HepG2 (cell line): Measurements from ENCODE around the gene RBBP8NL. TPM values are rescaled to one million over a fixed set of nuclear protein-coding genes. Genes with fewer than 3 reads are reported as not detected.
A peak's percentile ranks its signal among the peaks of the same experiment; 100 is the strongest.

Experiments
- ATAC-seq: fragments of 200-7000 bp; cut with Tn5 transposase; 3 replicates; pipeline ENCODE4 v1.9.1; 2020; ENCODE audit warnings: mild to moderate bottlenecking, moderate library complexity
- BruUV-seq: library from RNA; stranded (reverse); fragments of 400-500 nt; replicated peaks from 2 replicates; lab custom pipeline; 2021; lab: Mats Ljungman, UMichigan
- CTCF ChIA-PET: fragments of 300-600 bp; formaldehyde crosslinking; extraction: SDS; loops from one replicate; lab custom pipeline; 2021; ENCODE audit warnings: low total read pairs, inconsistent platforms, low intra/inter-chr PET ratio; lab: Yijun Ruan, JAX
- POLR2A ChIA-PET: fragments of 350-600 bp; sonication (Branson Sonifier 250); formaldehyde crosslinking; loops from one replicate; lab custom pipeline; 2020; ENCODE audit warnings: antibody characterized with exemption, inconsistent platforms; lab: Yijun Ruan, JAX
- DNase-seq: peaks from one replicate; pipeline ENCODE4 v3.0.0-alpha.2; 2015; ENCODE audit warnings: low spot score
- FAIRE-seq: peaks from 3 replicates; lab custom pipeline; 2011; peaks lifted over from hg19 to GRCh38; lab: Jason Lieb, UNC
- H2AFZ ChIP-seq: one replicate; pipeline ENCODE4 v1.6.1; 2011; ENCODE audit warnings: low read length, inconsistent platforms
- H3K27ac ChIP-seq: fragments of 300-600 bp; 3 replicates; pipeline ENCODE4 v1.8.0; 2011; ENCODE audit warnings: mixed run types, mild to moderate bottlenecking, mixed read lengths, low read length, inconsistent platforms; ENCODE audit not compliant: insufficient read depth; ENCODE audit errors: extremely low read length
- H3K27me3 ChIP-seq, 2 experiments: fragments of 200-600 bp in 1 of 2; 2 replicates in 1 of 2; 3 replicates in 1 of 2; pipeline versions ENCODE4 v1.6.0 to v1.8.0; 2011; ENCODE audit warnings: low read length in 2 of 2, mild to moderate bottlenecking in 2 of 2, moderate library complexity in 2 of 2, inconsistent platforms in 1 of 2; ENCODE audit not compliant: insufficient read depth in 2 of 2, control insufficient read depth in 1 of 2
- H3K36me3 ChIP-seq, 2 experiments: fragments of 200-600 bp in 1 of 2; replicated peaks in 1 of 2; 2 replicates in 1 of 2; 3 replicates in 1 of 2; pipeline versions ENCODE4 v1.5.1 to v1.8.0; 2011; ENCODE audit warnings: low read length in 2 of 2, inconsistent platforms in 1 of 2; ENCODE audit not compliant: insufficient read depth in 2 of 2, control insufficient read depth in 1 of 2
- H3K4me1 ChIP-seq: 2 replicates; pipeline ENCODE4 v1.5.1; 2012; ENCODE audit warnings: low read length, inconsistent platforms; ENCODE audit not compliant: insufficient read depth
- H3K4me2 ChIP-seq: 2 replicates; pipeline ENCODE4 v1.6.0; 2011; ENCODE audit warnings: low read depth, low read length, inconsistent platforms
- H3K4me3 ChIP-seq, 3 experiments: fragments of 200-600 bp in 1 of 3; sonication (generic), shearing (Covaris generic) in 1 of 3; replicated peaks in 1 of 3; 2 replicates each; pipeline ENCODE4 v1.5.1; 2011 to 2016; ENCODE audit warnings: low read length in 3 of 3, inconsistent platforms in 2 of 3, low read depth in 2 of 3, mild to moderate bottlenecking in 2 of 3, control low read depth in 1 of 3, mixed read lengths in 1 of 3; ENCODE audit not compliant: insufficient read depth in 1 of 3
- H3K79me2 ChIP-seq: one replicate; pipeline ENCODE4 v1.6.1; 2011; ENCODE audit warnings: low read length, inconsistent platforms; ENCODE audit not compliant: insufficient read depth
- H3K9ac ChIP-seq: 2 replicates; pipeline ENCODE4 v1.6.0; 2011; ENCODE audit warnings: mild to moderate bottlenecking, low read depth, low read length, inconsistent platforms; ENCODE audit not compliant: insufficient read depth
- H3K9me3 ChIP-seq: 2 replicates; pipeline ENCODE4 v1.5.1; 2012; ENCODE audit warnings: mild to moderate bottlenecking, low read length
- H4K20me1 ChIP-seq: 2 replicates; pipeline ENCODE4 v1.6.0; 2011; ENCODE audit warnings: inconsistent platforms, mild to moderate bottlenecking, low read length, moderate library complexity; ENCODE audit not compliant: insufficient read depth
- CERS6 ChIP-seq: sonication (generic); formaldehyde crosslinking; IDR thresholded peaks from 2 replicates; pipeline ENCODE4 v1.5.0; 2020; ENCODE audit warnings: missing genetic modification reagents
- FLYWCH1 ChIP-seq: sonication (generic); formaldehyde crosslinking; IDR thresholded peaks from 2 replicates; pipeline ENCODE4 v1.8.1; 2023; ENCODE audit warnings: mild to moderate bottlenecking, missing genetic modification reagents
- MYNN ChIP-seq: sonication (generic); formaldehyde crosslinking; IDR thresholded peaks from 2 replicates; pipeline ENCODE4 v1.4.0; 2020; ENCODE audit warnings: mild to moderate bottlenecking, low read depth, missing genetic modification reagents
- NFIC ChIP-seq: IDR thresholded peaks from 2 replicates; pipeline ENCODE4 v1.6.1; 2012; ENCODE audit warnings: mild to moderate bottlenecking, low read length, inconsistent platforms
- NFRKB ChIP-seq: fragments of 450-650 bp; IDR thresholded peaks from 2 replicates; pipeline ENCODE4 v1.6.1; 2017
- NR2F6 ChIP-seq, 2 experiments: IDR thresholded peaks; 2 replicates each; pipeline ENCODE4 v1.6.1; 2016; ENCODE audit warnings: antibody characterized with exemption in 1 of 2, mild to moderate bottlenecking in 1 of 2
- REL ChIP-seq: sonication (generic); formaldehyde crosslinking; conservative IDR thresholded peaks from 2 replicates; pipeline ENCODE4 v1.8.0; 2022; ENCODE audit warnings: mild to moderate bottlenecking, missing genetic modification reagents, moderate library complexity
- RFXAP ChIP-seq: sonication (generic); formaldehyde crosslinking; IDR thresholded peaks from 2 replicates; pipeline ENCODE4 v1.4.0; 2020; ENCODE audit warnings: missing genetic modification reagents, borderline replicate concordance
- THAP11 ChIP-seq: IDR thresholded peaks from 2 replicates; pipeline ENCODE4 v1.6.1; 2016; ENCODE audit warnings: missing biosample characterization, missing genetic modification reagents
- ZNF12 ChIP-seq: sonication (generic); formaldehyde crosslinking; IDR thresholded peaks from 2 replicates; pipeline ENCODE4 v1.5.0; 2020; ENCODE audit warnings: missing genetic modification reagents
- ZNF24 ChIP-seq: fragments of 450-650 bp; IDR thresholded peaks from 2 replicates; pipeline ENCODE4 v1.6.1; 2017; ENCODE audit warnings: antibody characterized with exemption, mild to moderate bottlenecking
- ZNF367 ChIP-seq: sonication (generic); formaldehyde crosslinking; IDR thresholded peaks from 2 replicates; pipeline ENCODE4 v1.4.0; 2020; ENCODE audit warnings: missing genetic modification reagents, borderline replicate concordance
- ZNF468 ChIP-seq: sonication (generic); formaldehyde crosslinking; IDR thresholded peaks from 2 replicates; pipeline ENCODE4 v1.8.0; 2022; ENCODE audit warnings: mild to moderate bottlenecking, moderate library complexity, missing genetic modification reagents
- ZNF552 ChIP-seq: sonication (generic); formaldehyde crosslinking; IDR thresholded peaks from 2 replicates; pipeline ENCODE4 v1.9.0; 2022; ENCODE audit warnings: missing genetic modification reagents, mild to moderate bottlenecking, borderline replicate concordance
- ZNF558 ChIP-seq: sonication (generic); formaldehyde crosslinking; IDR thresholded peaks from 2 replicates; pipeline ENCODE4 v1.9.0; 2022; ENCODE audit warnings: mild to moderate bottlenecking, missing genetic modification reagents, borderline replicate concordance
- ZNF710 ChIP-seq: sonication (generic); formaldehyde crosslinking; IDR thresholded peaks from 2 replicates; pipeline ENCODE4 v1.5.0; 2020; ENCODE audit warnings: mild to moderate bottlenecking, missing genetic modification reagents, borderline replicate concordance
- ZNF720 ChIP-seq: sonication (generic); formaldehyde crosslinking; IDR thresholded peaks from 2 replicates; pipeline ENCODE4 v1.4.0; 2020; ENCODE audit warnings: missing genetic modification reagents
- WGBS: methylation state at CpG from one replicate; pipeline ENCODE4 v1.1.6; 2017; ENCODE audit warnings: low lambda C conversion rate; 5-methylcytosine and 5-hydroxymethylcytosine counted together
- in situ Hi-C: cut with HindIII; loops from 2 replicates; pipeline ENCODE4 v1.10.0; 2017; ENCODE audit warnings: low pct_unique_long_range_greater_than_20kb; ENCODE audit not compliant: extremely low pct_ligation_motif_present
- intact Hi-C: fragments of 100-400 bp; cut with micrococcal nuclease; formaldehyde crosslinking; loops from one replicate; pipeline ENCODE4 v1.10.0; 2022; ENCODE audit not compliant: unreplicated experiment
- polyA plus RNA-seq, 8 experiments: library from polyadenylated mRNA; depleted of rRNA in 3 of 8; stranded (reverse) in 7 of 8; unstranded in 1 of 8; fragments of >200 nt; fragmentation: Illumina TruSeq in 4 of 8; extraction: Trizol in 4 of 8; gene quantifications; 2 replicates each; pipeline versions ENCODE4 v1.2.1 to v1.2.3, GENCODE V29; 2011 to 2016; ENCODE audit warnings: low read depth in 4 of 8, missing spikeins in 1 of 8, mixed read lengths in 1 of 8; ENCODE audit not compliant: insufficient read depth in 1 of 8
- total RNA-seq, 5 experiments: library from RNA; depleted of rRNA; stranded (reverse); fragments of >200 nt; fragmentation: Illumina TruSeq; extraction: Trizol; gene quantifications; 2 replicates each; pipeline ENCODE4 v1.2.3, GENCODE V29; 2016; ENCODE audit warnings: low read depth in 1 of 5
- TF ChIP-seq, protein P1 (sequence below): sonication (generic); formaldehyde crosslinking; IDR thresholded peaks from 2 replicates; pipeline ENCODE4 v1.9.0; 2021; ENCODE audit warnings: missing genetic modification reagents, mild to moderate bottlenecking, borderline replicate concordance

Gene RBBP8NL
- total and polyA plus RNA-seq, 2 of the 13 experiments (the other 11 are each of a cell fraction or from before 2014, with no cell fraction given), result 0.69 to 0.86 TPM

DNA sequence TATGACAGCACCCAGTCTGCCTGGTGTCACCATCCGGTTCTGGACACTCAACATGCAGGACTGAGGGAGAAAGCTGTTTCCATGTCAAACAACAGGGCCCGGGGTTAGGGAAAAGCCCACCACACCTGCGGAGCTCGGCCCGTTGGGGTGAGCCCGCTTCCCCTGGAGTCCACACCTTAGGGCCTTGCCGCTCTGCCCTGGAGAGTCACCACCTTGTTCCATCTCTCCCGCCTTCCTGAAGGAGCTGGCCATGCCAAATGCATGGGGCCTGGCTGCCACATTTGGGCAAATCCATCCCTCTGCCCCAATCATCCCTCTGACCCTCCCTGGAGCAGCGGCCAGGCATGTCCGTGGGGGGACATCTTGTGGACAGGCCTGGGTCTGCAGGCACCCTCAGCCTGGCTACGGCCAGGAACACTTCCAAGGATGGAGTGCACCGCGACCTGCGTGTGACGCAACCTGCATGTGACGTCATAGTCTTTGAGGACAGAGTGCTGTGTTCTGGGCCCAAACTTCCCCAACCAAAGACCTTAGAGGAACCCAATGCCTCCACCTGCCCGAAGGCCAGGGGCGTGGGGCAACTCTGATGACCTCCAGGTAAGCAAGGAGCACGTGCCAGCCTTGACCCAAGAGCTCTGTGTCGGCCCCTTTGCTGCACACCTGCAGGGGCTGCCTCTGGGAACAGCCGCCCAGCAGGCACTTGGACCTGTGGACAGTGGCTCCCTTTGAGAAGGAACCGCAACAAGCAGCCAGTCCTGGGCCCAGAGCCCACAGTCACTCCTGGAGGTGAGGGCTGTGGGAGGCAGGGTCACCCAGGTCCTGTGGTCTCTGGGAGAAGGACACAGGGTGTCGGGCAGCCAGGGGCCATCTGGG is 22.0 kb downstream of the RBBP8NL start:
- Histone ChIP-seq H3K4me2 (peak overlapping the region; percentile 98), H3K4me3 (peak overlapping the region in 2 of 3 experiments; percentile 73 to 88; a peak in 3 of 6 replicates), H3K27me3 (peaks cover 9 to 20% of the 10 kb centered on the region in 2 experiments), H3K79me2 (peaks cover 9% of the 10 kb centered on the region), H4K20me1 (peaks cover 3% of the 10 kb centered on the region; the same call in 1 of the 2 replicates), H3K27ac (peak overlapping the region; percentile 65), H3K4me1 (peaks cover 60% of the 10 kb centered on the region), H2AFZ (no peak overlapping the region), H3K36me3 (peaks cover 2 to 19% of the 10 kb centered on the region in 2 experiments; a peak in 3 of 5 replicates), H3K9me3 (no peaks in the 10 kb centered on the region), H3K9ac (peak overlapping the region; percentile 82; the same call in 1 of the 2 replicates)
- DNase-seq (peak; percentile 65), FAIRE-seq (peak; percentile 95), ATAC-seq (peak; percentile 59)
- in situ Hi-C loops, result no loop called here
- CTCF ChIA-PET, result interaction anchor here (1.4 to 2.3 kb wide), 2 partner anchors 10 to 103 kb away, joined by 6 to 11 read pairs; partner anchors contain the start of gene ADRM1
- intact Hi-C loops, result no loop called here
- 70% methylated on average over 19 of the region's 23 CpGs for WGBS
- POLR2A ChIA-PET, result interaction anchor here (0.8 to 1.1 kb wide), 4 partner anchors 16 to 37 kb away, joined by 3 to 6 read pairs (median 3); partner anchors contain the start of gene RPS21
- no TSS peak for BruUV-seq
- TF ChIP-seq ZNF552 (CRISPR knock-in tag), result peak; percentile 56; the same call in 1 of the 2 replicates
- TF ChIP-seq NFIC, result no peak
- no peak for TF ChIP-seq ZNF720 (CRISPR knock-in tag)
- no peak for TF ChIP-seq RFXAP (CRISPR knock-in tag)
- TF ChIP-seq NR2F6 (IDR thresholded peaks at IDR 0.05), result no peak; the same call in 1 of the 2 replicates
- peak; percentile 55; the same call in 1 of the 2 replicates for TF ChIP-seq NR2F6 (CRISPR knock-in tag; IDR thresholded peaks at IDR 0.05)
- TF ChIP-seq REL (CRISPR knock-in tag), result no peak
- TF ChIP-seq FLYWCH1 (CRISPR knock-in tag), result no peak
- no peak for TF ChIP-seq NFRKB
- no peak for TF ChIP-seq ZNF558 (CRISPR knock-in tag)
- peak; percentile 65; the same call in 1 of the 2 replicates for TF ChIP-seq ZNF710 (CRISPR knock-in tag)
- no peak for TF ChIP-seq ZNF367
- TF ChIP-seq CERS6 (CRISPR knock-in tag), result no peak
- peak; percentile 46; the same call in 1 of the 2 replicates for TF ChIP-seq THAP11 (CRISPR knock-in tag)
- no peak for TF ChIP-seq MYNN (CRISPR knock-in tag)
- no peak for TF ChIP-seq ZNF24
- no peak for TF ChIP-seq ZNF468
- 0 out of 2 replicates have a peak, but pooled peaks have one; percentile 23 for TF ChIP-seq ZNF12 (CRISPR knock-in tag)
- TF ChIP-seq, protein P1, sequence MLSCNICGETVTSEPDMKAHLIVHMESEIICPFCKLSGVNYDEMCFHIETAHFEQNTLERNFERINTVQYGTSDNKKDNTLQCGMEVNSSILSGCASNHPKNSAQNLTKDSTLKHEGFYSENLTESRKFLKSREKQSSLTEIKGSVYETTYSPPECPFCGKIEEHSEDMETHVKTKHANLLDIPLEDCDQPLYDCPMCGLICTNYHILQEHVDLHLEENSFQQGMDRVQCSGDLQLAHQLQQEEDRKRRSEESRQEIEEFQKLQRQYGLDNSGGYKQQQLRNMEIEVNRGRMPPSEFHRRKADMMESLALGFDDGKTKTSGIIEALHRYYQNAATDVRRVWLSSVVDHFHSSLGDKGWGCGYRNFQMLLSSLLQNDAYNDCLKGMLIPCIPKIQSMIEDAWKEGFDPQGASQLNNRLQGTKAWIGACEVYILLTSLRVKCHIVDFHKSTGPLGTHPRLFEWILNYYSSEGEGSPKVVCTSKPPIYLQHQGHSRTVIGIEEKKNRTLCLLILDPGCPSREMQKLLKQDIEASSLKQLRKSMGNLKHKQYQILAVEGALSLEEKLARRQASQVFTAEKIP (CRISPR knock-in tag), result no peak
